Neuronal stem cell (in vitro differentiated cells): ENCODE results near the gene PRCD.
"Not testable (repeated sequence)": the region's sequence is repeated elsewhere in the genome, so short reads cannot be mapped to it uniquely, and the experiment has no call there.

Source experiments
- DNase-seq: peaks from one replicate; pipeline ENCODE4 v3.0.0-alpha.2; 2013; ENCODE audit warnings: low spot score
- H2AFZ ChIP-seq: one replicate; pipeline ENCODE4 v1.6.1; 2013; ENCODE audit warnings: mild to moderate bottlenecking, low read length, inconsistent platforms
- H2AK5ac ChIP-seq: 2 replicates; pipeline ENCODE4 v1.6.1; 2013; ENCODE audit warnings: low read depth, mild to moderate bottlenecking, inconsistent platforms, low read length, moderate library complexity, mixed read lengths
- H2BK120ac ChIP-seq: 2 replicates; pipeline ENCODE4 v1.6.1; 2013; ENCODE audit warnings: low read depth, mild to moderate bottlenecking, inconsistent platforms, low read length, moderate library complexity, mixed read lengths
- H2BK12ac ChIP-seq: one replicate; pipeline ENCODE4 v1.6.1; 2013; ENCODE audit warnings: low read length, inconsistent platforms
- H2BK15ac ChIP-seq: 2 replicates; pipeline ENCODE4 v1.6.1; 2013; ENCODE audit warnings: mild to moderate bottlenecking, low read length, inconsistent platforms, mixed read lengths
- H2BK5ac ChIP-seq: one replicate; pipeline ENCODE4 v1.6.1; 2013; ENCODE audit warnings: inconsistent platforms, mild to moderate bottlenecking, low read length, moderate library complexity
- H3K14ac ChIP-seq: one replicate; pipeline ENCODE4 v1.6.1; 2013; ENCODE audit warnings: low read length, inconsistent platforms
- H3K18ac ChIP-seq: 2 replicates; pipeline ENCODE4 v1.6.1; 2013; ENCODE audit warnings: low read length, inconsistent platforms
- H3K23ac ChIP-seq: 2 replicates; pipeline ENCODE4 v1.6.1; 2013; ENCODE audit warnings: low read depth, mild to moderate bottlenecking, mixed read lengths, low read length, inconsistent platforms; ENCODE audit not compliant: poor library complexity
- H3K27ac ChIP-seq: replicated peaks from 3 replicates; pipeline ENCODE4 v1.5.1; 2013; ENCODE audit warnings: low read length, inconsistent platforms
- H3K27me3 ChIP-seq, 3 experiments: 2 replicates each; pipeline ENCODE4 v1.6.1; 2013; ENCODE audit warnings: low read length in 3 of 3, mild to moderate bottlenecking in 2 of 3, inconsistent platforms in 1 of 3, low read depth in 1 of 3, mixed read lengths in 1 of 3, moderate library complexity in 1 of 3; ENCODE audit not compliant: control insufficient read depth in 3 of 3, insufficient read depth in 3 of 3
- H3K36me3 ChIP-seq, 2 donors: replicated peaks in 1 of 2; 2 replicates each; pipeline ENCODE4 v1.6.1; 2013; ENCODE audit warnings: low read length in 2 of 2; ENCODE audit not compliant: control insufficient read depth in 2 of 2, insufficient read depth in 2 of 2
- H3K4ac ChIP-seq: 2 replicates; pipeline ENCODE4 v1.6.1; 2013; ENCODE audit warnings: inconsistent platforms, mild to moderate bottlenecking, low read length, moderate library complexity
- H3K4me1 ChIP-seq, 2 donors: 1 replicate in 1 of 2; 2 replicates in 1 of 2; pipeline ENCODE4 v1.6.1; 2013; ENCODE audit warnings: low read length in 2 of 2, low read depth in 1 of 2; ENCODE audit not compliant: control insufficient read depth in 2 of 2, insufficient read depth in 1 of 2
- H3K4me2 ChIP-seq: one replicate; pipeline ENCODE4 v1.6.1; 2013; ENCODE audit warnings: mild to moderate bottlenecking, low read length, inconsistent platforms; ENCODE audit not compliant: insufficient read depth, poor library complexity, severe bottlenecking
- H3K4me3 ChIP-seq, 2 donors: 2 replicates each; pipeline ENCODE4 v1.5.1; 2013; ENCODE audit warnings: low read length in 2 of 2, mild to moderate bottlenecking in 2 of 2, inconsistent platforms in 1 of 2, moderate library complexity in 1 of 2
- H3K79me1 ChIP-seq: one replicate; pipeline ENCODE4 v1.6.1; 2013; ENCODE audit warnings: low read depth, mild to moderate bottlenecking, inconsistent platforms, low read length, moderate library complexity
- H3K9ac ChIP-seq: one replicate; pipeline ENCODE4 v1.6.1; 2013; ENCODE audit warnings: mild to moderate bottlenecking, low read depth, low read length, inconsistent platforms; ENCODE audit not compliant: poor library complexity
- H3K9me3 ChIP-seq, 2 donors: replicated peaks in 1 of 2; 2 replicates each; pipeline versions ENCODE3 to v1.6.1; 2013; ENCODE audit warnings: low read length in 2 of 2, mild to moderate bottlenecking in 2 of 2, inconsistent platforms in 1 of 2, low read depth in 1 of 2, mixed read lengths in 1 of 2, moderate library complexity in 1 of 2; ENCODE audit not compliant: control insufficient read depth in 2 of 2, insufficient read depth in 1 of 2
- H4K8ac ChIP-seq: one replicate; pipeline ENCODE4 v1.6.1; 2013; ENCODE audit warnings: low read depth, mild to moderate bottlenecking, inconsistent platforms, low read length, moderate library complexity
- H4K91ac ChIP-seq: one replicate; pipeline ENCODE4 v1.6.1; 2013; ENCODE audit warnings: low read length, low read depth, mild to moderate bottlenecking, inconsistent platforms; ENCODE audit not compliant: poor library complexity
- WGBS, 2 donors: extraction: QIAGEN DNeasy Blood & Tissue Kit; methylation state at CpG; one replicate each; pipeline ENCODE4 v1.1.7; 2013; ENCODE audit warnings: missing lambda C conversion rate in 2 of 2, mixed read lengths in 1 of 2; ENCODE audit not compliant: insufficient read length in 2 of 2, insufficient replicate concordance in 1 of 2; ENCODE audit errors: extremely low coverage in 2 of 2; 5-methylcytosine and 5-hydroxymethylcytosine counted together

Gene PRCD

GRCh38 chr17:76527016-76527415 lies 12.8 kb upstream of the PRCD start:
- not testable (repeated sequence) for H2BK12ac ChIP-seq, H3K18ac ChIP-seq, H3K4me3 ChIP-seq, DNase-seq, H3K4ac ChIP-seq, H3K27ac ChIP-seq, H3K14ac ChIP-seq, H3K23ac ChIP-seq, H3K36me3 ChIP-seq, H3K79me1 ChIP-seq, H3K9me3 ChIP-seq, H4K91ac ChIP-seq, H3K9ac ChIP-seq, H4K8ac ChIP-seq, H2BK120ac ChIP-seq, H2BK5ac ChIP-seq
- WGBS, 2 donors, result no CpG with 5 or more reads among the region's 9 CpGs
- Histone ChIP-seq H2AK5ac (peak overlapping the region; percentile 6), H2BK15ac (peak overlapping the region; percentile 91), H3K4me2 (peak overlapping the region; percentile 2), H3K27me3 (peaks cover 0 to 20% (median 2%) of the 10 kb centered on the region in 3 experiments), H3K4me1 (peaks cover 26 to 28% of the 10 kb centered on the region in 2 donors), H2AFZ (peak overlapping the region; percentile 79)

GRCh38 chr17:76527430-76528111 lies 12.3 kb upstream of the PRCD start:
- H3K18ac ChIP-seq, result peak overlapping the region; percentile 91
- H2AFZ ChIP-seq, result peak overlapping the region; percentile 79
- H3K9me3 ChIP-seq, result no peaks in the 10 kb centered on the region
- H3K36me3 ChIP-seq, result no peaks in the 10 kb centered on the region
- H2BK5ac ChIP-seq, result no peak overlapping the region
- no peak for DNase-seq
- peak overlapping the region; percentile 6 for H2AK5ac ChIP-seq
- H2BK12ac ChIP-seq, result peak overlapping the region; percentile 30
- H3K23ac ChIP-seq, result no peak overlapping the region
- peaks cover 26 to 28% of the 10 kb centered on the region in 2 donors for H3K4me1 ChIP-seq
- H3K27me3 ChIP-seq, result peaks cover 0 to 14% (median 2%) of the 10 kb centered on the region in 3 experiments
- no peak overlapping the region for H3K14ac ChIP-seq
- H4K8ac ChIP-seq, result peak overlapping the region; percentile 48
- H3K27ac ChIP-seq, result no peak overlapping the region
- H3K4ac ChIP-seq, result no peak overlapping the region
- no CpG with 5 or more reads among the region's 26 CpGs for WGBS, 2 donors
- H2BK15ac ChIP-seq, result peak overlapping the region; percentile 91
- H3K79me1 ChIP-seq, result no peaks in the 10 kb centered on the region
- H3K4me3 ChIP-seq, result no peak overlapping the region
- H2BK120ac ChIP-seq, result no peak overlapping the region
- no peak overlapping the region for H3K9ac ChIP-seq
- H3K4me2 ChIP-seq, result peak overlapping the region; percentile 11
- H4K91ac ChIP-seq, result no peak overlapping the region

GRCh38 chr17:76528156-76528527 lies 11.7 kb upstream of the PRCD start:
- H3K4ac ChIP-seq, result no peak overlapping the region
- WGBS, 2 donors, result no CpG with 5 or more reads among the region's 15 CpGs
- H2BK5ac ChIP-seq, result no peak overlapping the region
- no peaks in the 10 kb centered on the region for H3K9me3 ChIP-seq
- H3K4me1 ChIP-seq, result peaks cover 26 to 28% of the 10 kb centered on the region in 2 donors
- H2AFZ ChIP-seq, result peak overlapping the region; percentile 13
- no peaks in the 10 kb centered on the region for H3K79me1 ChIP-seq
- H3K36me3 ChIP-seq, result no peaks in the 10 kb centered on the region
- H3K18ac ChIP-seq, result peak overlapping the region; percentile 2
- no peak for DNase-seq
- H3K14ac ChIP-seq, result no peak overlapping the region
- no peak overlapping the region for H2BK12ac ChIP-seq
- H3K27me3 ChIP-seq, result peaks cover 0 to 10% (median 2%) of the 10 kb centered on the region in 3 experiments
- no peak overlapping the region for H4K91ac ChIP-seq
- no peak overlapping the region for H3K9ac ChIP-seq
- no peak overlapping the region for H4K8ac ChIP-seq
- H2BK15ac ChIP-seq, result peak overlapping the region; percentile 25
- H2AK5ac ChIP-seq, result peak overlapping the region; percentile 91
- H3K27ac ChIP-seq, result no peak overlapping the region
- H3K4me2 ChIP-seq, result no peak overlapping the region
- no peak overlapping the region for H3K23ac ChIP-seq
- no peak overlapping the region for H2BK120ac ChIP-seq
- H3K4me3 ChIP-seq, result no peak overlapping the region

DNA sequence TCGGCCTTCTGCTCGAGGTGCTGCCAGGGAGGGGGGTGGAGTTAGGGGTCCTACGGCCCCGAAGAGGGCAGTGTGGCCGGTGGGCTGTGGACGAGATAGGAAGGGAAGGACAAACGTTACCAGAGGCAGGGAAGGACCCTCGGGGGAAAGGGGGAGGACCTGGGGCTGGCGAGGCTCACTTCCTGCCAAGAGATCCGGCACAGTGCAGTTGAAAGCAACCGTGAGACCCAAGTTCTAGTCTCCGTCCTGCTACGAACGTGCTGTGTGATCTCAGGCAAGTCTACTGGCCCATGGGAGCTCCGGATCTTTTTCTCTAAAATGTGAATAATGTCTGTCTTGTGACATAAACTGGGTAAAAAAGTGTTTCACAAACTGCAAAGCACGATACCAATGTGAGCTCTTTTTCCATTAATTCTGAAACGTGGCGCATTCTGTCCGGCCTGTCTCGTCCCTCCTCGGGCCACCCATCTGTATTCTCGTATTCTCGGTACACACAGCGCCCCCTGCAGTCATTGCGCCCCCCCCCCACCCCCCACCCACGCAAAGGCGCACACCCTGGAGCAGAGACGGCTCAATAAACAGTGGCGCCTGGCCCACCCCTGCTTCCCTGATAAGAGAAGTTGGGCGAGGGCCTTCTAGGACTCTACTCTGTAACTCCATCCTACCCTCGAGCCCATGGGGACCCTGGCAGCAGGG lies 11.2 kb upstream of the PRCD start:
- H3K79me1 ChIP-seq, result no peaks in the 10 kb centered on the region
- H3K23ac ChIP-seq, result no peak overlapping the region
- no peaks in the 10 kb centered on the region for H3K9me3 ChIP-seq
- no peak overlapping the region for H3K4me3 ChIP-seq
- H2AK5ac ChIP-seq, result peak overlapping the region; percentile 91
- no peak overlapping the region for H3K27ac ChIP-seq
- no peak overlapping the region for H2BK120ac ChIP-seq
- no peak for DNase-seq
- peak overlapping the region; percentile 13 for H2AFZ ChIP-seq
- H3K36me3 ChIP-seq, result no peaks in the 10 kb centered on the region
- no peak overlapping the region for H2BK5ac ChIP-seq
- H4K8ac ChIP-seq, result no peak overlapping the region
- peak overlapping the region; percentile 25 for H2BK15ac ChIP-seq
- H2BK12ac ChIP-seq, result no peak overlapping the region
- WGBS, 2 donors, result no CpG with 5 or more reads among the region's 31 CpGs
- H3K4ac ChIP-seq, result no peak overlapping the region
- H3K4me1 ChIP-seq, result peaks cover 24 to 28% of the 10 kb centered on the region in 2 donors
- H4K91ac ChIP-seq, result no peak overlapping the region
- H3K27me3 ChIP-seq, result peaks cover 0 to 6% (median 0%) of the 10 kb centered on the region in 3 experiments
- H3K14ac ChIP-seq, result no peak overlapping the region
- H3K18ac ChIP-seq, result peak overlapping the region; percentile 1
- H3K4me2 ChIP-seq, result no peak overlapping the region
- no peak overlapping the region for H3K9ac ChIP-seq
